Brain microvascular endothelial cell (primary cell): Measurements from ENCODE around the gene HOXA5.

ENCODE experiments used
- DNase-seq: peaks from one replicate; pipeline ENCODE4 v3.0.0-alpha.2; 2020
- H3K27ac ChIP-seq: fragments of 250-450 bp; sonication (Bioruptor Pico); 2 replicates; pipeline ENCODE4 v1.5.1; 2020; ENCODE audit warnings: mild to moderate bottlenecking, moderate library complexity
- H3K27me3 ChIP-seq: fragments of 250-450 bp; sonication (Bioruptor Pico); replicated peaks from 2 replicates; pipeline ENCODE4 v1.5.1; 2020; ENCODE audit warnings: mild to moderate bottlenecking
- H3K36me3 ChIP-seq: fragments of 250-450 bp; sonication (Bioruptor Pico); replicated peaks from 2 replicates; pipeline ENCODE4 v1.5.1; 2020; ENCODE audit warnings: mild to moderate bottlenecking
- H3K4me3 ChIP-seq: 2 replicates; pipeline ENCODE4 v1.5.1; 2011; ENCODE audit warnings: low read depth, mild to moderate bottlenecking, control low read depth, low read length, moderate library complexity
- in situ Hi-C: cut with HindIII; loops from 2 replicates; pipeline ENCODE4 v1.10.0; 2017; ENCODE audit warnings: low sequenced_read_pairs, low pct_ligation_motif_present
- TF ChIP-seq, protein P1 (sequence below): IDR thresholded peaks from 2 replicates; pipeline ENCODE4 v1.5.1; 2011; ENCODE audit warnings: low read depth, mild to moderate bottlenecking, moderate library complexity, low read length, control low read depth, inconsistent platforms; ENCODE audit errors: missing control alignments

HOXA5 gene

GRCh38 chr7:27132978-27133377 lies 10.5 kb downstream of the HOXA5 start:
- Histone ChIP-seq H3K4me3 (no peak overlapping the region), H3K27me3 (peaks cover 99% of the 10 kb centered on the region), H3K36me3 (no peaks in the 10 kb centered on the region), H3K27ac (no peak overlapping the region)
- in situ Hi-C loops = no loop called here
- no peak for DNase-seq
- TF ChIP-seq, protein P1, sequence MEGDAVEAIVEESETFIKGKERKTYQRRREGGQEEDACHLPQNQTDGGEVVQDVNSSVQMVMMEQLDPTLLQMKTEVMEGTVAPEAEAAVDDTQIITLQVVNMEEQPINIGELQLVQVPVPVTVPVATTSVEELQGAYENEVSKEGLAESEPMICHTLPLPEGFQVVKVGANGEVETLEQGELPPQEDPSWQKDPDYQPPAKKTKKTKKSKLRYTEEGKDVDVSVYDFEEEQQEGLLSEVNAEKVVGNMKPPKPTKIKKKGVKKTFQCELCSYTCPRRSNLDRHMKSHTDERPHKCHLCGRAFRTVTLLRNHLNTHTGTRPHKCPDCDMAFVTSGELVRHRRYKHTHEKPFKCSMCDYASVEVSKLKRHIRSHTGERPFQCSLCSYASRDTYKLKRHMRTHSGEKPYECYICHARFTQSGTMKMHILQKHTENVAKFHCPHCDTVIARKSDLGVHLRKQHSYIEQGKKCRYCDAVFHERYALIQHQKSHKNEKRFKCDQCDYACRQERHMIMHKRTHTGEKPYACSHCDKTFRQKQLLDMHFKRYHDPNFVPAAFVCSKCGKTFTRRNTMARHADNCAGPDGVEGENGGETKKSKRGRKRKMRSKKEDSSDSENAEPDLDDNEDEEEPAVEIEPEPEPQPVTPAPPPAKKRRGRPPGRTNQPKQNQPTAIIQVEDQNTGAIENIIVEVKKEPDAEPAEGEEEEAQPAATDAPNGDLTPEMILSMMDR = no peak

GRCh38 chr7:27132214-27132613 lies 11.3 kb downstream of the HOXA5 start:
- H3K4me3 ChIP-seq = no peak overlapping the region
- DNase-seq = no peak
- peaks cover 99% of the 10 kb centered on the region for H3K27me3 ChIP-seq
- H3K27ac ChIP-seq = no peak overlapping the region
- in situ Hi-C loops = no loop called here
- H3K36me3 ChIP-seq = no peaks in the 10 kb centered on the region
- TF ChIP-seq, protein P1 = no peak

DNA sequence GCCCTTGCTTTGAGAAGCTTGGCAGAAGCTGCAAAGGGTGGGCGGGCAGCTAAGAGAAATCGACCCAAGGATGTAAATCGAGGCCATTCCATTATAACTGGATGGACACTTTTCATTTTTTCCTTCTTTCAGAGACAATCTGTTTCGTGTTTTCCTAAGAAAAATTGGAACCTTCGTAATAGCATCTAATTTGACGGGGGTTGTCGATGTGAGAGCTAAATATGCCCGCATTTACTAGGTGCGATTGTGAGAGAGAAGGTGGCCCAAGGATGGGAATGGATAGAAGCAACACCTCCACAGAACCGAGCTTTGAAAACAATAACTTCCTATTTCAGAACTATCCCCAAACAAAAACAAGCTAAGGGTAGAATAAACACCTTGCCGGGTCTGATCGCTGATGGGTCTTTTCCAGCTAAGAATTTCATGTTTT lies 12.1 kb downstream of the HOXA5 start:
- Histone ChIP-seq H3K4me3 (no peak overlapping the region), H3K27ac (no peak overlapping the region), H3K36me3 (no peaks in the 10 kb centered on the region), H3K27me3 (peaks cover 95% of the 10 kb centered on the region)
- no peak for DNase-seq
- TF ChIP-seq, protein P1 = no peak
- in situ Hi-C loops = no loop called here

GRCh38 chr7:27130540-27131389 lies 12.7 kb downstream of the HOXA5 start, which contains the start of gene HOXA4:
HOXA4 (minus strand) TSS chr7:27130757; CDS start chr7:27130733, 24 bp downstream.
- Histone ChIP-seq H3K27me3 (peaks cover 92% of the 10 kb centered on the region), H3K27ac (no peak within 1 kb of the TSS), H3K36me3 (no peaks in the 10 kb centered on the region), H3K4me3 (peak within 1 kb of the TSS; percentile 42)
- TF ChIP-seq, protein P1 = no peak
- DNase-seq = no peak
- in situ Hi-C loops = no loop called here

DNA sequence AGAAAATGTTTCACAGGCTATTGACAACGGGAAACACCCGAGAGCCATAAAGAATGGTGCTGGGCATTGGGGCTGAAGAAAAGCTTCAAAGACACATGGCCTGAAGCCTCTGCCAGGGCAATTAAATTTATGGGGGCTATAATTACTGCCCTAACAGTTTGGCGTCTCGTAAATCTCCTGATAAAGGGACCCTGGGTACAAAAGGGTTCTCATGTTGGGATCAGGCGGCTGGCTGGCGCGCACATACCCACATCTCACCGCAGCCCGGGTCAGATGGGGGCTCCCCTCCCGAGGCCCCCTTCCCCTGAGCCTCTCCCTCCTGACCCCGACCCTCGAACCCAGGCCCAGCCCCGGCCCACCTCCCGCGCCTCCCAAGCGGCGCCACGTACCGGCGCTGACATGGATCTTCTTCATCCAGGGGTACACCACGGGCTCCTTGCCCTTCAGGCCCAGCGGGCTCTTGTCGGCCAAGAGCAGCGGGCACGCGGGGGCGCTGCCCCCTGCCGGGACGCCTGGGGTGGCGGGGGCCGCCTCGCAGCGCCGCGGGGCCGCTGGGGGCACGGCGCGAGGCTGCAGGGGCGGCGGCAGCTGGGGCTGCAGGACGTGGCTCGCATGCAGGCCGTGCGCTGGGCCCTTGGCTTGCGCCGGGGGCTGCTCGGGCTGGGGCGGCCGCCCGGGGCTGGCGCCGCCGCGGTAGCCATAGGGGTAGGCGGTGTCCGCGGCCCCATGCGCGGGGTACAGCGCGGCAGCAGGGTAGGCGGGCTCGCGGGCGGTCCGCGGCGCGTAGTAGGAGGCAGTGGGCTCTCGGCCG lies 13.5 kb downstream of the HOXA5 start:
- TF ChIP-seq, protein P1 = no peak
- Histone ChIP-seq H3K36me3 (no peaks in the 10 kb centered on the region), H3K4me3 (peak overlapping the region; percentile 30), H3K27ac (no peak overlapping the region), H3K27me3 (peaks cover 92% of the 10 kb centered on the region)
- in situ Hi-C loops = loop anchor here (10.0 kb wide), 1 partner anchor 275 kb away; no protein-coding TSS in a partner anchor
- no peak for DNase-seq
